BJ (cell line): ENCODE measurements around the gene ANTXR2. TPM values are rescaled to one million over a fixed set of nuclear protein-coding genes. Genes with fewer than 3 reads are reported as not detected.

Experiments
- CTCF ChIA-PET: fragments of 350-600 bp; formaldehyde crosslinking; extraction: SDS; loops from one replicate; lab custom pipeline; 2021; ENCODE audit warnings: antibody characterized with exemption, inconsistent platforms; lab: Yijun Ruan, JAX
- POLR2A ChIA-PET: fragments of 300-600 bp; sonication (Branson Sonifier 250); formaldehyde crosslinking; extraction: SDS; loops from one replicate; lab custom pipeline; 2021; ENCODE audit warnings: antibody characterized with exemption; lab: Charles Lee
- DNase-seq: peaks from one replicate; pipeline ENCODE4 v3.0.0-alpha.2; 2011; ENCODE audit warnings: low read depth
- H3K27me3 ChIP-seq: 2 replicates; pipeline ENCODE4 v1.6.0; 2011; ENCODE audit warnings: low read length; ENCODE audit not compliant: control insufficient read depth, insufficient read depth
- H3K36me3 ChIP-seq: 2 replicates; pipeline ENCODE4 v1.5.1; 2011; ENCODE audit warnings: low read length; ENCODE audit not compliant: control insufficient read depth, insufficient read depth
- H3K4me3 ChIP-seq: 2 replicates; pipeline ENCODE4 v1.5.1; 2011; ENCODE audit warnings: low read depth, mild to moderate bottlenecking, control low read depth, low read length
- CTCF ChIP-seq: IDR thresholded peaks from 2 replicates; pipeline ENCODE4 v1.5.1; 2011; ENCODE audit warnings: low read depth, mild to moderate bottlenecking, control low read depth, inconsistent platforms, low read length, moderate library complexity; ENCODE audit not compliant: insufficient read depth
- polyA plus RNA-seq: library from polyadenylated mRNA; depleted of rRNA; stranded (reverse); fragments of >200 nt; gene quantifications from 2 replicates; pipeline ENCODE4 v1.2.3, GENCODE V29; 2011

ANTXR2 gene
- polyA plus RNA-seq, 1 experiment = 18.9 TPM

GRCh38 chr4:79882806-79883205 is 190.2 kb downstream of the ANTXR2 start:
- ChIA-PET POLR2A (no interaction called here), CTCF (no interaction called here)
- Histone ChIP-seq H3K36me3 (no peaks in the 10 kb centered on the region), H3K4me3 (no peak overlapping the region), H3K27me3 (no peaks in the 10 kb centered on the region)
- TF ChIP-seq CTCF = no peak
- no peak for DNase-seq

GRCh38 chr4:79881407-79881806 is 191.6 kb downstream of the ANTXR2 start:
- Histone ChIP-seq H3K36me3 (no peaks in the 10 kb centered on the region), H3K4me3 (no peak overlapping the region), H3K27me3 (no peaks in the 10 kb centered on the region)
- ChIA-PET POLR2A (no interaction called here), CTCF (no interaction called here)
- DNase-seq = no peak
- no peak for TF ChIP-seq CTCF

GRCh38 chr4:79877511-79877910 is 195.5 kb downstream of the ANTXR2 start:
- CTCF ChIA-PET = no interaction called here
- TF ChIP-seq CTCF = no peak
- Histone ChIP-seq H3K36me3 (no peaks in the 10 kb centered on the region), H3K27me3 (no peaks in the 10 kb centered on the region), H3K4me3 (no peak overlapping the region)
- POLR2A ChIA-PET = no interaction called here
- no peak for DNase-seq

GRCh38 chr4:79875344-79875899 is 197.6 kb downstream of the ANTXR2 start:
- Histone ChIP-seq H3K4me3 (no peak overlapping the region), H3K27me3 (no peaks in the 10 kb centered on the region), H3K36me3 (no peaks in the 10 kb centered on the region)
- DNase-seq = no peak
- ChIA-PET POLR2A (no interaction called here), CTCF (no interaction called here)
- TF ChIP-seq CTCF = no peak

- DNase-seq = no peak
- TF ChIP-seq CTCF = no peak
- POLR2A ChIA-PET = no interaction called here
- no peak overlapping the region for H3K4me3 ChIP-seq
- CTCF ChIA-PET = no interaction called here
- no peaks in the 10 kb centered on the region for H3K27me3 ChIP-seq
- no peaks in the 10 kb centered on the region for H3K36me3 ChIP-seq
Observed at GRCh38 chr4:79874197-79874596, 198.8 kb downstream of the ANTXR2 start.
